Stimulated activated CD8-positive, alpha-beta memory T cell treated with anti-CD3 and anti-CD28 coated beads, Interleukin-7, amount 100 ng/mL, for 48 hours (primary cell): ENCODE results near the gene NPLOC4.

Source experiments
- DNase-seq, 2 donors: peaks; one replicate each; pipeline ENCODE4 v3.0.0-alpha.2; 2020; ENCODE audit warnings: low read depth in 1 of 2; ENCODE audit errors: extremely low read depth in 1 of 2

Gene NPLOC4

GRCh38 chr17:81664051-81664470, 27.1 kb upstream of the NPLOC4 start:
- no peak for DNase-seq

- DNase-seq, result no peak
Observed at GRCh38 chr17:81662002-81662401, 25.1 kb upstream of the NPLOC4 start.

- no peak for DNase-seq
Observed at GRCh38 chr17:81660441-81660840, 23.5 kb upstream of the NPLOC4 start.

- DNase-seq, result no peak
Observed at GRCh38 chr17:81659038-81659437, 22.1 kb upstream of the NPLOC4 start.

GRCh38 chr17:81656835-81657234, 19.9 kb upstream of the NPLOC4 start:
- DNase-seq, result no peak

GRCh38 chr17:81656118-81656743, 19.3 kb upstream of the NPLOC4 start, which contains the start of gene PDE6G:
PDE6G (minus strand) TSS chr17:81656542; CDS start chr17:81653305, 3,237 bp downstream.
- no peak for DNase-seq

- no peak for DNase-seq
Observed at GRCh38 chr17:81655378-81656117, 18.6 kb upstream of the NPLOC4 start.

- no peak for DNase-seq
Observed at GRCh38 chr17:81652906-81653771, 16.2 kb upstream of the NPLOC4 start.

- DNase-seq, result no peak
Observed at GRCh38 chr17:81651692-81652091, 14.8 kb upstream of the NPLOC4 start.

- DNase-seq, result no peak
Observed at GRCh38 chr17:81650951-81651350, 14.0 kb upstream of the NPLOC4 start.

GRCh38 chr17:81648707-81649085, 11.8 kb upstream of the NPLOC4 start:
- no peak for DNase-seq

- DNase-seq, result no peak
Observed at GRCh38 chr17:81648013-81648706, 11.2 kb upstream of the NPLOC4 start.

- no peak for DNase-seq
Observed at GRCh38 chr17:81647640-81648012, 10.7 kb upstream of the NPLOC4 start.

- DNase-seq, result no peak
Observed at GRCh38 chr17:81646869-81647600, 10.1 kb upstream of the NPLOC4 start.

- no peak for DNase-seq
Observed at GRCh38 chr17:81644976-81645952, 8.4 kb upstream of the NPLOC4 start.

- DNase-seq, result no peak
Observed at GRCh38 chr17:81644496-81644895, 7.6 kb upstream of the NPLOC4 start.

GRCh38 chr17:81641825-81642489, 5.0 kb upstream of the NPLOC4 start:
- DNase-seq, result no peak

- no peak for DNase-seq
Observed at GRCh38 chr17:81640011-81640410, 3.1 kb upstream of the NPLOC4 start.

GRCh38 chr17:81638683-81639082, 1.8 kb upstream of the NPLOC4 start:
- no peak for DNase-seq
